Naive thymus-derived CD4-positive, alpha-beta T cell (primary cell): ENCODE data around the gene TCP11L1. TPM values are rescaled to one million over a fixed set of nuclear protein-coding genes. Genes with fewer than 3 reads are reported as not detected.
A peak's percentile ranks its signal among the peaks of the same experiment; 100 is the strongest.

Experiments used
- ATAC-seq: fragments of 150-1000 bp; cut with Tn5 transposase; 2 replicates; pipeline ENCODE4 v1.10.0; 2021; ENCODE audit warnings: mild to moderate bottlenecking, moderate library complexity
- CTCF ChIA-PET: fragments of 350-600 bp; sonication (Branson Sonifier 250); formaldehyde crosslinking; loops from one replicate; lab custom pipeline; 2021; ENCODE audit warnings: antibody characterized with exemption; lab: Charles Lee
- POLR2A ChIA-PET: fragments of 350-600 bp; sonication (Branson Sonifier 250); formaldehyde crosslinking; loops from one replicate; lab custom pipeline; 2021; ENCODE audit warnings: antibody characterized with exemption, inconsistent platforms; lab: Charles Lee
- DNase-seq, 9 donors: peaks; one replicate each; pipeline versions ENCODE4 v3.0.0 to v3.0.0-alpha.2; 2020 to 2022; ENCODE audit warnings: mixed read lengths in 1 of 9
- H3K27ac ChIP-seq: one replicate; pipeline ENCODE4 v1.7.0; 2013; ENCODE audit warnings: mild to moderate bottlenecking, low read depth, low read length, moderate library complexity
- H3K27me3 ChIP-seq, 2 donors: one replicate each; pipeline ENCODE4 v1.7.0; 2013; ENCODE audit warnings: low read length in 2 of 2, mild to moderate bottlenecking in 2 of 2, moderate library complexity in 2 of 2; ENCODE audit not compliant: control insufficient read depth in 2 of 2, insufficient read depth in 2 of 2
- H3K36me3 ChIP-seq, 3 experiments: 1 replicate in 2 of 3; 2 replicates in 1 of 3; pipeline ENCODE4 v1.7.0; 2013; ENCODE audit warnings: low read length in 3 of 3, mild to moderate bottlenecking in 3 of 3, moderate library complexity in 1 of 3; ENCODE audit not compliant: insufficient read depth in 3 of 3, control insufficient read depth in 2 of 3
- H3K4me1 ChIP-seq, 2 donors: one replicate each; pipeline ENCODE4 v1.7.0; 2013; ENCODE audit warnings: low read length in 2 of 2, mild to moderate bottlenecking in 2 of 2, moderate library complexity in 1 of 2; ENCODE audit not compliant: control insufficient read depth in 2 of 2, insufficient read depth in 2 of 2
- H3K4me3 ChIP-seq: 2 replicates; pipeline ENCODE4 v1.7.0; 2013; ENCODE audit warnings: mild to moderate bottlenecking, low read length
- H3K9me3 ChIP-seq, 3 experiments: 1 replicate in 2 of 3; 2 replicates in 1 of 3; pipeline ENCODE4 v1.7.0; 2013; ENCODE audit warnings: low read length in 3 of 3; ENCODE audit not compliant: control insufficient read depth in 2 of 3
- H3K27ac Mint-ChIP-seq, 9 donors: one replicate each; pipeline ENCODE4 v1.8.0; 2020 to 2022; ENCODE audit warnings: mixed read lengths in 9 of 9, mild to moderate bottlenecking in 8 of 9, moderate library complexity in 5 of 9, inconsistent platforms in 2 of 9
- H3K27me3 Mint-ChIP-seq, 5 donors: one replicate each; pipeline ENCODE4 v1.8.0; 2021 to 2022; ENCODE audit warnings: mixed read lengths in 5 of 5, mild to moderate bottlenecking in 1 of 5
- H3K36me3 Mint-ChIP-seq, 5 donors: one replicate each; pipeline ENCODE4 v1.8.0; 2020 to 2022; ENCODE audit warnings: mixed read lengths in 5 of 5, mild to moderate bottlenecking in 3 of 5, inconsistent platforms in 1 of 5
- H3K4me1 Mint-ChIP-seq, 7 donors: one replicate each; pipeline ENCODE4 v1.8.0; 2020 to 2022; ENCODE audit warnings: mixed read lengths in 7 of 7, mild to moderate bottlenecking in 3 of 7, inconsistent platforms in 1 of 7
- H3K4me3 Mint-ChIP-seq, 10 donors: one replicate each; pipeline ENCODE4 v1.8.0; 2020 to 2022; ENCODE audit warnings: mild to moderate bottlenecking in 10 of 10, mixed read lengths in 10 of 10, moderate library complexity in 6 of 10, inconsistent platforms in 2 of 10
- H3K9me3 Mint-ChIP-seq, 11 donors: one replicate each; pipeline ENCODE4 v1.8.0; 2020 to 2022; ENCODE audit warnings: mixed read lengths in 11 of 11, mild to moderate bottlenecking in 4 of 11, inconsistent platforms in 1 of 11, moderate library complexity in 1 of 11
- intact Hi-C, 2 donors: fragments of 100-400 bp; cut with micrococcal nuclease; formaldehyde crosslinking; loops; one replicate each; pipeline ENCODE4 v1.15.1; 2023
- polyA plus RNA-seq, 2 donors: library from polyadenylated mRNA; unstranded; fragments of 300-500 nt; fragmentation: Illumina TruSeq; gene quantifications; one replicate each; pipeline ENCODE4 v1.2.3, GENCODE V29; 2021
- total RNA-seq, 6 experiments: library from RNA in 5 of 6; stranded (reverse) in 5 of 6; gene quantifications; 1 replicate in 5 of 6; 2 replicates in 1 of 6; pipeline ENCODE4 v1.2.3 and lab custom pipeline; 2021 to 2026

TCP11L1 gene
- total and polyA plus RNA-seq, 7 experiments from 2014 or later: 1.8 to 17.1 (median 11.9) TPM

- Mint-ChIP-seq H3K27ac (peak overlapping the region in 6 of 9 donors; percentile 1 to 37 (median 8)), H3K4me3 (peak overlapping the region in 5 of 10 donors; percentile 5 to 64 (median 13)), H3K9me3 (no peaks in the 10 kb centered on the region), H3K27me3 (peaks cover 0 to 50% (median 3%) of the 10 kb centered on the region in 5 donors), H3K36me3 (peaks cover 0 to 3% (median 0%) of the 10 kb centered on the region in 5 donors), H3K4me1 (peaks cover under 1 to 47% (median 40%) of the 10 kb centered on the region in 7 donors)
- CTCF ChIA-PET: interaction anchor here (0.7 to 1.2 kb wide), 3 partner anchors 43 to 139 kb away, joined by 3 to 4 read pairs (median 4); no protein-coding TSS in a partner anchor
- H3K27me3 ChIP-seq: peaks cover 0 to 7% of the 10 kb centered on the region in 2 donors
- H3K36me3 ChIP-seq: no peaks in the 10 kb centered on the region
- POLR2A ChIA-PET: interaction anchor here (1.7 to 2.7 kb wide), 3 partner anchors 9 to 17 kb away, joined by 10 to 19 read pairs (median 16); partner anchors contain the start of gene TCP11L1
- peaks cover 0 to 9% of the 10 kb centered on the region in 2 donors for H3K4me1 ChIP-seq
- H3K4me3 ChIP-seq: no peak overlapping the region
- ATAC-seq: no peak
- DNase-seq: no peak
- H3K27ac ChIP-seq: no peak overlapping the region
- intact Hi-C loops: no loop called here
- no peaks in the 10 kb centered on the region for H3K9me3 ChIP-seq
Observed at GRCh38 chr11:33021501-33021900, 17.9 kb upstream of the TCP11L1 start.

- Histone ChIP-seq H3K4me3 (no peak overlapping the region), H3K36me3 (no peaks in the 10 kb centered on the region), H3K4me1 (peaks cover 0 to 8% of the 10 kb centered on the region in 2 donors), H3K27me3 (peaks cover 0 to 5% of the 10 kb centered on the region in 2 donors), H3K9me3 (no peaks in the 10 kb centered on the region), H3K27ac (no peak overlapping the region)
- H3K27ac Mint-ChIP-seq: peak overlapping the region in 5 of 9 donors; percentile 1 to 37 (median 13)
- peaks cover 0 to 49% (median 1%) of the 10 kb centered on the region in 5 donors for H3K27me3 Mint-ChIP-seq
- peak in 4 of 9 donors; percentile 20 to 26 (median 22) for DNase-seq
- peaks cover 0 to 3% (median 0%) of the 10 kb centered on the region in 5 donors for H3K36me3 Mint-ChIP-seq
- peak; percentile 34 for ATAC-seq
- intact Hi-C loops: loop anchor here in 1 of 2 donors (1.0 kb wide), 1 partner anchor 11 kb away; no protein-coding TSS in a partner anchor
- CTCF ChIA-PET: interaction anchor here (0.7 to 1.2 kb wide), 4 partner anchors 43 to 138 kb away, joined by 3 to 4 read pairs (median 4); no protein-coding TSS in a partner anchor
- no peaks in the 10 kb centered on the region for H3K9me3 Mint-ChIP-seq
- peaks cover 0 to 43% (median 36%) of the 10 kb centered on the region in 7 donors for H3K4me1 Mint-ChIP-seq
- POLR2A ChIA-PET: interaction anchor here (0.9 to 2.7 kb wide), 4 partner anchors 10 to 17 kb away, joined by 3 to 19 read pairs (median 13); partner anchors contain the start of gene TCP11L1
- H3K4me3 Mint-ChIP-seq: peak overlapping the region in 5 of 10 donors; percentile 13 to 64 (median 32)
Observed at GRCh38 chr11:33021937-33022336, 17.4 kb upstream of the TCP11L1 start.

GRCh38 chr11:33025339-33025722, 14.0 kb upstream of the TCP11L1 start:
- no peaks in the 10 kb centered on the region for H3K9me3 Mint-ChIP-seq
- DNase-seq (no peak), ATAC-seq (no peak)
- peaks cover 0 to 20% (median 16%) of the 10 kb centered on the region in 7 donors for H3K4me1 Mint-ChIP-seq
- ChIA-PET POLR2A (interaction anchor here (0.6 to 3.0 kb wide), 4 partner anchors 9 to 47 kb away, joined by 3 to 6 read pairs (median 4); partner anchors contain the start of genes DEPDC7 and TCP11L1), CTCF (interaction anchor here (0.7 to 1.0 kb wide), 3 partner anchors 11 to 40 kb away, joined by 3 to 4 read pairs (median 3); no protein-coding TSS in a partner anchor)
- peaks cover 0 to 9% (median 0%) of the 10 kb centered on the region in 5 donors for H3K36me3 Mint-ChIP-seq
- no peak overlapping the region for H3K27ac Mint-ChIP-seq
- H3K27me3 ChIP-seq: no peaks in the 10 kb centered on the region
- peaks cover 0 to 8% of the 10 kb centered on the region in 2 donors for H3K4me1 ChIP-seq
- H3K27ac ChIP-seq: no peak overlapping the region
- H3K4me3 Mint-ChIP-seq: no peak overlapping the region
- H3K27me3 Mint-ChIP-seq: peaks cover 0 to 32% (median 0%) of the 10 kb centered on the region in 5 donors
- H3K9me3 ChIP-seq: no peaks in the 10 kb centered on the region
- no peaks in the 10 kb centered on the region for H3K36me3 ChIP-seq
- intact Hi-C loops: no loop called here
- no peak overlapping the region for H3K4me3 ChIP-seq

- POLR2A ChIA-PET: interaction anchor here (0.7 to 1.5 kb wide), 3 partner anchors 11 to 22 kb away, joined by 3 to 5 read pairs (median 4); partner anchors contain the start of gene DEPDC7
- no peak overlapping the region for H3K4me3 ChIP-seq
Observed at GRCh38 chr11:33027233-33027632, 12.1 kb upstream of the TCP11L1 start.

GRCh38 chr11:33027846-33028536, 11.4 kb upstream of the TCP11L1 start:
- Mint-ChIP-seq H3K4me1 (peaks cover 0 to 5% (median 0%) of the 10 kb centered on the region in 7 donors), H3K36me3 (peaks cover 0 to 26% (median 5%) of the 10 kb centered on the region in 5 donors), H3K27me3 (peaks cover 0 to 38% (median 0%) of the 10 kb centered on the region in 5 donors), H3K4me3 (no peak overlapping the region), H3K9me3 (no peaks in the 10 kb centered on the region), H3K27ac (no peak overlapping the region)
- POLR2A ChIA-PET: interaction anchor here (0.7 to 1.5 kb wide), 3 partner anchors 12 to 23 kb away, joined by 3 to 5 read pairs (median 4); partner anchors contain the start of gene DEPDC7
- H3K4me1 ChIP-seq: no peaks in the 10 kb centered on the region
- intact Hi-C loops: no loop called here
- no peak overlapping the region for H3K4me3 ChIP-seq
- H3K27me3 ChIP-seq: no peaks in the 10 kb centered on the region
- H3K36me3 ChIP-seq: no peaks in the 10 kb centered on the region
- CTCF ChIA-PET: interaction anchor here (2.0 kb wide), 1 partner anchor 38 kb away, joined by 5 read pairs; no protein-coding TSS in a partner anchor
- H3K9me3 ChIP-seq: no peaks in the 10 kb centered on the region
- H3K27ac ChIP-seq: no peak overlapping the region
- no peak for ATAC-seq
- no peak for DNase-seq

More at GRCh38 chr11:33027233-33027632, 12.1 kb upstream of the TCP11L1 start:
- ATAC-seq (no peak), DNase-seq (no peak)
- Mint-ChIP-seq H3K4me3 (no peak overlapping the region), H3K27me3 (peaks cover 0 to 34% (median 0%) of the 10 kb centered on the region in 5 donors), H3K36me3 (peaks cover 0 to 23% (median 0%) of the 10 kb centered on the region in 5 donors), H3K27ac (no peak overlapping the region), H3K4me1 (peaks cover 0 to 6% (median 2%) of the 10 kb centered on the region in 7 donors), H3K9me3 (no peaks in the 10 kb centered on the region)
- Histone ChIP-seq H3K27ac (no peak overlapping the region), H3K27me3 (no peaks in the 10 kb centered on the region), H3K9me3 (no peaks in the 10 kb centered on the region), H3K4me1 (no peaks in the 10 kb centered on the region), H3K36me3 (no peaks in the 10 kb centered on the region)
- intact Hi-C loops: no loop called here
- CTCF ChIA-PET: no interaction called here

- Histone ChIP-seq H3K9me3 (no peaks in the 10 kb centered on the region), H3K27ac (no peak overlapping the region), H3K4me1 (no peaks in the 10 kb centered on the region), H3K27me3 (no peaks in the 10 kb centered on the region), H3K36me3 (peaks cover 0 to 1% (median 0%) of the 10 kb centered on the region in 3 experiments), H3K4me3 (no peak overlapping the region)
- ATAC-seq (no peak), DNase-seq (no peak)
- Mint-ChIP-seq H3K4me1 (peaks cover 0 to 5% (median 0%) of the 10 kb centered on the region in 7 donors), H3K9me3 (no peaks in the 10 kb centered on the region), H3K36me3 (peaks cover 0 to 27% (median 5%) of the 10 kb centered on the region in 5 donors), H3K4me3 (no peak overlapping the region), H3K27me3 (peaks cover 0 to 40% (median 0%) of the 10 kb centered on the region in 5 donors), H3K27ac (no peak overlapping the region)
- intact Hi-C loops: no loop called here
- ChIA-PET CTCF (interaction anchor here (2.0 kb wide), 1 partner anchor 37 kb away, joined by 5 read pairs; no protein-coding TSS in a partner anchor), POLR2A (interaction anchor here (1.5 kb wide), 1 partner anchor 17 kb away, joined by 5 read pairs; no protein-coding TSS in a partner anchor)
Observed at GRCh38 chr11:33028537-33028914, 10.8 kb upstream of the TCP11L1 start.
